Left ventricle myocardium inferior (tissue), 1 donor: ENCODE results near the gene RGS5. TPM values are rescaled to one million over a fixed set of nuclear protein-coding genes. Genes with fewer than 3 reads are reported as not detected.
"Not testable (repeated sequence)": the region's sequence is repeated elsewhere in the genome, so short reads cannot be mapped to it uniquely, and the experiment has no call there.

Experiments
- DNase-seq: peaks from one replicate; pipeline ENCODE4 v3.0.0-alpha.2; 2020
- H3K27ac ChIP-seq: fragments of 200-600 bp; replicated peaks from 2 replicates; pipeline ENCODE4 v1.8.0; 2021
- H3K27me3 ChIP-seq: fragments of 200-600 bp; 2 replicates; pipeline ENCODE4 v1.8.0; 2021; ENCODE audit warnings: low read depth
- H3K36me3 ChIP-seq: fragments of 200-600 bp; 2 replicates; pipeline ENCODE4 v1.8.0; 2021
- H3K4me1 ChIP-seq: fragments of 200-600 bp; 2 replicates; pipeline ENCODE4 v1.8.0; 2021
- H3K4me3 ChIP-seq: fragments of 200-600 bp; 2 replicates; pipeline ENCODE4 v1.8.0; 2021; ENCODE audit warnings: mild to moderate bottlenecking, moderate library complexity
- H3K9me3 ChIP-seq: fragments of 200-600 bp; replicated peaks from 2 replicates; pipeline ENCODE4 v1.8.0; 2021
- intact Hi-C: fragments of 100-400 bp; cut with micrococcal nuclease; formaldehyde crosslinking; loops from one replicate; pipeline ENCODE4 v1.11.0; 2022
- total RNA-seq: library from RNA; stranded (reverse); fragmentation: NEBNext Ultra II Directional; extraction: Animal tissue kit (Norgen Biotek cat#: 25700); gene quantifications from one replicate; pipeline ENCODE4 v1.2.1, GENCODE V29; 2021
- TF ChIP-seq, protein P1 (sequence below): fragments of 200-600 bp; IDR thresholded peaks from 2 replicates; pipeline ENCODE4 v1.8.0; 2021; ENCODE audit warnings: antibody characterized with exemption, mild to moderate bottlenecking, borderline replicate concordance
- donor health status: DM: no; HTN: yes; CAD: no; lungs with severe emphysema.

The RGS5 gene
- total RNA-seq, 1 donor from 2014 or later: 256 TPM

- DNase-seq: no peak
- no peaks in the 10 kb centered on the region for H3K27me3 ChIP-seq
- no peaks in the 10 kb centered on the region for H3K36me3 ChIP-seq
- H3K4me3 ChIP-seq: no peak overlapping the region
- peaks cover 19% of the 10 kb centered on the region for H3K4me1 ChIP-seq
- intact Hi-C loops: no loop called here
- H3K9me3 ChIP-seq: no peaks in the 10 kb centered on the region
- H3K27ac ChIP-seq: peak overlapping the region; percentile 50
- TF ChIP-seq, protein P1, sequence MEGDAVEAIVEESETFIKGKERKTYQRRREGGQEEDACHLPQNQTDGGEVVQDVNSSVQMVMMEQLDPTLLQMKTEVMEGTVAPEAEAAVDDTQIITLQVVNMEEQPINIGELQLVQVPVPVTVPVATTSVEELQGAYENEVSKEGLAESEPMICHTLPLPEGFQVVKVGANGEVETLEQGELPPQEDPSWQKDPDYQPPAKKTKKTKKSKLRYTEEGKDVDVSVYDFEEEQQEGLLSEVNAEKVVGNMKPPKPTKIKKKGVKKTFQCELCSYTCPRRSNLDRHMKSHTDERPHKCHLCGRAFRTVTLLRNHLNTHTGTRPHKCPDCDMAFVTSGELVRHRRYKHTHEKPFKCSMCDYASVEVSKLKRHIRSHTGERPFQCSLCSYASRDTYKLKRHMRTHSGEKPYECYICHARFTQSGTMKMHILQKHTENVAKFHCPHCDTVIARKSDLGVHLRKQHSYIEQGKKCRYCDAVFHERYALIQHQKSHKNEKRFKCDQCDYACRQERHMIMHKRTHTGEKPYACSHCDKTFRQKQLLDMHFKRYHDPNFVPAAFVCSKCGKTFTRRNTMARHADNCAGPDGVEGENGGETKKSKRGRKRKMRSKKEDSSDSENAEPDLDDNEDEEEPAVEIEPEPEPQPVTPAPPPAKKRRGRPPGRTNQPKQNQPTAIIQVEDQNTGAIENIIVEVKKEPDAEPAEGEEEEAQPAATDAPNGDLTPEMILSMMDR: no peak
These were observed 28.7 kb upstream of the RGS5 start for GRCh38 chr1:163231385-163231784.

- Histone ChIP-seq H3K27ac (peak overlapping the region; percentile 50), H3K9me3 (no peaks in the 10 kb centered on the region), H3K4me3 (no peak overlapping the region), H3K27me3 (no peaks in the 10 kb centered on the region), H3K4me1 (peaks cover 19% of the 10 kb centered on the region), H3K36me3 (no peaks in the 10 kb centered on the region)
- TF ChIP-seq, protein P1: no peak
- intact Hi-C loops: no loop called here
- DNase-seq: no peak
These were observed 28.1 kb upstream of the RGS5 start for GRCh38 chr1:163230827-163231226.

DNA sequence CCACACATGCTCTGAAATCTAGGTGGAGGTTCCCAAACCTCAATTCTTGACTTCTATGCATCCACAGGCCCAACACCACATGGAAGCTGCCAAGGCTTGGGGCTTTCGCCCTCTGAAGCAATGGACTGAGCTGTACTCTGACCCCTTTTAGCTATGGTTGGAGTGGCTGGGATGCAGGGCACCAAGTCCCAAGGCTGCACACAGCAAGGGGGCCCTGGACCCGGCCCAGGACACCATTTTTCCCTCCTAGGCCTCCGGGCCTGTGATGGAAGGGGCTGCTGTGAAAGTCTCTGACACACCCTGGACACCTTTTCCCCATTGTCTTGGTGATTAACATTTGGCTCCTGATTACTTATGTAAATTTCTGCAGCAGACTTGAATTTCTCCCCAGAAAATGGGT lies 25.6 kb upstream of the RGS5 start:
- H3K4me1 ChIP-seq: peaks cover 19% of the 10 kb centered on the region
- H3K36me3 ChIP-seq, H3K27me3 ChIP-seq, H3K27ac ChIP-seq, intact Hi-C loops, H3K9me3 ChIP-seq, DNase-seq, H3K4me3 ChIP-seq: not testable (repeated sequence)

DNA sequence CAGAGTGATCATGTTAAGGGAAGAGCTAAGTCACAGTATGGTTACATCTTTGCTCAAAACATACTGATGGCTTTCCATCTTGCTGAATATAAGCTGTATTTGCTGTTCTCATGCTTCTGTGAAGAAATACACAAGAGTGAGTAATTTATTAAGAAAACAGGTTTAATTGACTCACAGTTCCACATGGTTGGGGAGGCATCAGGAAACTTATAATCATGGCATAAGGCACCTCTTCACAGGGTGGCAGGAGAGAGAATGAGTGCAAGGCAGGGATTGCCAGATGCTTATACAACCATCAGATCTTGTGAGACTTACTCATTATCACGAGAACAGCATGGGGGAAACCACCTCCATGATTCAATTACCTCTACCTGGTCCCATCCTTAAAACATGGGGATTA lies 24.4 kb upstream of the RGS5 start:
- Histone ChIP-seq H3K27ac (no peak overlapping the region), H3K9me3 (no peaks in the 10 kb centered on the region), H3K27me3 (no peaks in the 10 kb centered on the region), H3K4me1 (peaks cover 17% of the 10 kb centered on the region), H3K4me3 (no peak overlapping the region), H3K36me3 (no peaks in the 10 kb centered on the region)
- no peak for DNase-seq
- TF ChIP-seq, protein P1: no peak
- intact Hi-C loops: no loop called here

GRCh38 chr1:163213626-163214025 lies 10.9 kb upstream of the RGS5 start:
- Histone ChIP-seq H3K36me3 (no peaks in the 10 kb centered on the region), H3K9me3 (no peaks in the 10 kb centered on the region), H3K27me3 (no peaks in the 10 kb centered on the region), H3K4me1 (no peaks in the 10 kb centered on the region), H3K4me3 (no peak overlapping the region), H3K27ac (no peak overlapping the region)
- TF ChIP-seq, protein P1: no peak
- intact Hi-C loops: no loop called here
- DNase-seq: no peak

- intact Hi-C loops: no loop called here
- TF ChIP-seq, protein P1: no peak
- H3K9me3 ChIP-seq: no peaks in the 10 kb centered on the region
- no peak overlapping the region for H3K4me3 ChIP-seq
- H3K27ac ChIP-seq: peak overlapping the region; percentile 68
- no peaks in the 10 kb centered on the region for H3K27me3 ChIP-seq
- H3K4me1 ChIP-seq: no peaks in the 10 kb centered on the region
- no peaks in the 10 kb centered on the region for H3K36me3 ChIP-seq
- DNase-seq: no peak
These were observed 9.0 kb upstream of the RGS5 start for GRCh38 chr1:163211667-163212066.
